GM12891 (cell line): ENCODE data around the gene GPC4.

Experiments used
- POLR2A ChIP-seq: IDR thresholded peaks from 2 replicates; pipeline ENCODE4 v1.6.1; 2011; ENCODE audit warnings: low read depth, low read length, control low read depth
- POLR2AphosphoS5 ChIP-seq: IDR thresholded peaks from 2 replicates; pipeline ENCODE4 v1.6.1; 2011; ENCODE audit warnings: low read depth, low read length, control low read depth
- TAF1 ChIP-seq: IDR thresholded peaks from 2 replicates; pipeline ENCODE4 v1.6.1; 2011; ENCODE audit warnings: low read depth, low read length, control low read depth

- no peak for TF ChIP-seq POLR2AphosphoS5
- no peak for TF ChIP-seq POLR2A
- no peak for TF ChIP-seq TAF1
Observed at GRCh38 chrX:133412665-133413064, 2.6 kb downstream of the GPC4 start.
